OCI-LY7 (cell line): ENCODE measurements around the gene AP4B1. TPM values are rescaled to one million over a fixed set of nuclear protein-coding genes. Genes with fewer than 3 reads are reported as not detected.

Experiments used
- BruUV-seq: library from RNA; stranded (reverse); fragments of 400-500 nt; replicated peaks from 2 replicates; lab custom pipeline; 2021; lab: Mats Ljungman, UMichigan
- CTCF ChIA-PET: fragments of 300-600 bp; sonication (Branson Sonifier 250); formaldehyde crosslinking; loops from one replicate; lab custom pipeline; 2022; ENCODE audit warnings: antibody characterized with exemption; ENCODE audit not compliant: unreplicated experiment; lab: Charles Lee
- POLR2A ChIA-PET: fragments of 300-600 bp; sonication (Branson Sonifier 250); formaldehyde crosslinking; loops from one replicate; lab custom pipeline; 2022; ENCODE audit warnings: antibody characterized with exemption; lab: Charles Lee
- DNase-seq: peaks from one replicate; pipeline ENCODE4 v3.0.0-alpha.2; 2015; ENCODE audit warnings: low spot score
- H2AFZ ChIP-seq: fragments of 200-600 bp; sonication (generic), shearing (Covaris generic); 2 replicates; pipeline ENCODE4 v1.6.1; 2014; ENCODE audit warnings: mild to moderate bottlenecking, antibody characterized with exemption, low read length, moderate library complexity
- H3K27ac ChIP-seq: fragments of 200-600 bp; sonication (generic); 2 replicates; pipeline ENCODE4 v1.5.1; 2014; ENCODE audit warnings: mixed run types, low read depth, mild to moderate bottlenecking, moderate library complexity, low read length, inconsistent platforms; ENCODE audit not compliant: poor library complexity, severe bottlenecking
- H3K36me3 ChIP-seq: fragments of 200-600 bp; sonication (generic); 2 replicates; pipeline ENCODE4 v1.6.1; 2014; ENCODE audit warnings: mild to moderate bottlenecking, antibody characterized with exemption, low read length, moderate library complexity, mixed read lengths; ENCODE audit not compliant: insufficient read depth
- H3K4me1 ChIP-seq: fragments of 200-600 bp; sonication (generic); 2 replicates; pipeline ENCODE4 v1.5.1; 2014; ENCODE audit warnings: mild to moderate bottlenecking, low read length; ENCODE audit not compliant: insufficient read depth, poor library complexity, severe bottlenecking
- H3K4me2 ChIP-seq: fragments of 200-600 bp; sonication (generic); 2 replicates; pipeline ENCODE4 v1.6.1; 2014; ENCODE audit warnings: mild to moderate bottlenecking, low read length
- H3K4me3 ChIP-seq: fragments of 200-600 bp; sonication (generic); 2 replicates; pipeline ENCODE4 v1.5.1; 2014; ENCODE audit warnings: mild to moderate bottlenecking, low read depth, low read length; ENCODE audit not compliant: poor library complexity, severe bottlenecking
- H3K79me2 ChIP-seq: fragments of 200-600 bp; sonication (generic); 2 replicates; pipeline ENCODE4 v1.6.1; 2016; ENCODE audit warnings: low read depth, mild to moderate bottlenecking, low read length, moderate library complexity, mixed read lengths; ENCODE audit not compliant: insufficient read depth
- H3K9me2 ChIP-seq: fragments of 200-600 bp; sonication (generic); 2 replicates; pipeline ENCODE4 v1.6.1; 2016; ENCODE audit warnings: mild to moderate bottlenecking, low read length, mixed read lengths; ENCODE audit not compliant: insufficient read depth
- H3K9me3 ChIP-seq: fragments of 200-600 bp; sonication (generic); 2 replicates; pipeline ENCODE4 v1.6.1; 2014; ENCODE audit warnings: mild to moderate bottlenecking, mixed run types, low read length, mixed read lengths
- H4K20me1 ChIP-seq: fragments of 200-600 bp; sonication (generic); 2 replicates; pipeline ENCODE4 v1.6.1; 2014; ENCODE audit warnings: mild to moderate bottlenecking, antibody characterized with exemption, low read length, moderate library complexity, mixed read lengths; ENCODE audit not compliant: insufficient read depth
- EZH2phosphoT487 ChIP-seq: fragments of 200-600 bp; sonication (generic); IDR thresholded peaks from 2 replicates; pipeline ENCODE4 v1.6.1; 2018; ENCODE audit warnings: low read depth, borderline replicate concordance, mild to moderate bottlenecking, mixed run types, antibody characterized with exemption, low read length, moderate library complexity, mixed read lengths
- intact Hi-C: fragments of 100-400 bp; cut with micrococcal nuclease; formaldehyde crosslinking; loops from one replicate; pipeline ENCODE4 v1.10.0; 2022; ENCODE audit not compliant: unreplicated experiment
- total RNA-seq, 2 experiments: library from RNA; depleted of rRNA in 1 of 2; stranded (reverse); fragments of >200 nt in 1 of 2; shearing (Covaris generic) in 1 of 2; gene quantifications; 2 replicates each; pipeline ENCODE4 v1.2.3, GENCODE V29; 2014 to 2022
- TF ChIP-seq, protein P1 (sequence below): fragments of 200-600 bp; sonication (generic); conservative IDR thresholded peaks from 2 replicates; pipeline ENCODE4 v1.5.1; 2014; ENCODE audit warnings: mild to moderate bottlenecking, antibody characterized with exemption, low read length, moderate library complexity, mixed read lengths

AP4B1 gene
- total RNA-seq, 2 experiments from 2014 or later: 40.5 to 45.3 TPM

GRCh38 chr1:113857776-113858175, 46.8 kb downstream of the AP4B1 start:
- intact Hi-C loops: loop anchor here (1.0 kb wide), 1 partner anchor 48 kb away; the partner anchor contains the start of gene DCLRE1B
- Histone ChIP-seq H3K36me3 (peaks cover 54% of the 10 kb centered on the region), H4K20me1 (no peaks in the 10 kb centered on the region), H3K79me2 (peaks cover 48% of the 10 kb centered on the region), H3K9me2 (no peaks in the 10 kb centered on the region), H3K4me2 (peak overlapping the region; percentile 79), H3K27ac (peak overlapping the region; percentile 94), H3K4me3 (peak overlapping the region; percentile 58), H2AFZ (0 out of 2 replicates have a peak overlapping the region, but pooled peaks have one; percentile 6), H3K4me1 (peaks cover 64% of the 10 kb centered on the region), H3K9me3 (no peaks in the 10 kb centered on the region)
- CTCF ChIA-PET: no interaction called here
- BruUV-seq: no TSS peak
- no peak for DNase-seq
- POLR2A ChIA-PET: interaction anchor here (0.6 to 5.0 kb wide), 5 partner anchors 12 to 137 kb away, joined by 3 to 57 read pairs (median 4); no protein-coding TSS in a partner anchor
- TF ChIP-seq, protein P1, sequence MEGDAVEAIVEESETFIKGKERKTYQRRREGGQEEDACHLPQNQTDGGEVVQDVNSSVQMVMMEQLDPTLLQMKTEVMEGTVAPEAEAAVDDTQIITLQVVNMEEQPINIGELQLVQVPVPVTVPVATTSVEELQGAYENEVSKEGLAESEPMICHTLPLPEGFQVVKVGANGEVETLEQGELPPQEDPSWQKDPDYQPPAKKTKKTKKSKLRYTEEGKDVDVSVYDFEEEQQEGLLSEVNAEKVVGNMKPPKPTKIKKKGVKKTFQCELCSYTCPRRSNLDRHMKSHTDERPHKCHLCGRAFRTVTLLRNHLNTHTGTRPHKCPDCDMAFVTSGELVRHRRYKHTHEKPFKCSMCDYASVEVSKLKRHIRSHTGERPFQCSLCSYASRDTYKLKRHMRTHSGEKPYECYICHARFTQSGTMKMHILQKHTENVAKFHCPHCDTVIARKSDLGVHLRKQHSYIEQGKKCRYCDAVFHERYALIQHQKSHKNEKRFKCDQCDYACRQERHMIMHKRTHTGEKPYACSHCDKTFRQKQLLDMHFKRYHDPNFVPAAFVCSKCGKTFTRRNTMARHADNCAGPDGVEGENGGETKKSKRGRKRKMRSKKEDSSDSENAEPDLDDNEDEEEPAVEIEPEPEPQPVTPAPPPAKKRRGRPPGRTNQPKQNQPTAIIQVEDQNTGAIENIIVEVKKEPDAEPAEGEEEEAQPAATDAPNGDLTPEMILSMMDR: no peak
- TF ChIP-seq EZH2phosphoT487: no peak

DNA sequence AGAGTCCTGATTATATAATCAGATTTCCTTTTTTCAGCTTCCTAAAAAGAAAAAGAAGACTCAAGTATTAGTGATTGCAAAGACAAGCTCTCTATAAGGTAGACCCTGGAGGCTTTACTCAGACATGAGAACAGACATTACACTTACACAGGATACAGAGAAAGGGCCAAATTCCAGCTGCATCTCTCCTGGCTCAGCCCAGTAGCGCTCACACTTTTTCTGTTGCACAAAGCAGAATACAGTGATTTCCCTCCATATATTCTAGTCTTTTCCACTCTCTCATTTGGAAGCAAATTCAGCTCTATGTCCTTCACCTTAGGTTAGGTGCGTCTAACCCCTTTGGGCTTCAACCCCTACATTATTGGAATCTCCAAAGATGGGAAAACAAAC, 48.2 kb downstream of the AP4B1 start:
- CTCF ChIA-PET: no interaction called here
- no peak for TF ChIP-seq EZH2phosphoT487
- TF ChIP-seq, protein P1: no peak
- Histone ChIP-seq H3K9me3 (no peaks in the 10 kb centered on the region), H2AFZ (no peak overlapping the region), H3K27ac (no peak overlapping the region), H3K9me2 (no peaks in the 10 kb centered on the region), H4K20me1 (no peaks in the 10 kb centered on the region), H3K4me1 (peaks cover 50% of the 10 kb centered on the region), H3K4me2 (no peak overlapping the region), H3K36me3 (peaks cover 63% of the 10 kb centered on the region), H3K79me2 (peaks cover 34% of the 10 kb centered on the region; the same call in 1 of the 2 replicates), H3K4me3 (no peak overlapping the region)
- DNase-seq: no peak
- POLR2A ChIA-PET: interaction anchor here (0.9 to 1.7 kb wide), 4 partner anchors 14 to 90 kb away, joined by 3 to 7 read pairs (median 4); no protein-coding TSS in a partner anchor
- BruUV-seq: no TSS peak
- intact Hi-C loops: no loop called here
